SK-N-SH (cell line): ENCODE measurements around the gene VWA3B.

Experiments used
- MXI1 ChIP-seq: IDR thresholded peaks from 2 replicates; pipeline ENCODE4 v1.6.1; 2012; ENCODE audit warnings: mild to moderate bottlenecking, low read depth, low read length, improper control_type of control experiment
- POLR2AphosphoS5 ChIP-seq: IDR thresholded peaks from 2 replicates; pipeline ENCODE4 v1.6.1; 2012; ENCODE audit warnings: low read depth, low read length
- RFX5 ChIP-seq: IDR thresholded peaks from 2 replicates; pipeline ENCODE4 v1.6.1; 2012; ENCODE audit warnings: mild to moderate bottlenecking, improper control_type of control experiment, low read length
- SMC3 ChIP-seq: IDR thresholded peaks from 2 replicates; pipeline ENCODE4 v1.6.1; 2012; ENCODE audit warnings: low read depth, low read length, improper control_type of control experiment
- TAF1 ChIP-seq: IDR thresholded peaks from 2 replicates; pipeline ENCODE4 v1.6.1; 2012; ENCODE audit warnings: low read depth, mild to moderate bottlenecking, low read length, moderate library complexity, borderline replicate concordance
- TEAD4 ChIP-seq: IDR thresholded peaks from 2 replicates; pipeline ENCODE4 v1.4.0; 2012; ENCODE audit warnings: mild to moderate bottlenecking, borderline replicate concordance; ENCODE audit not compliant: insufficient read depth
- TF ChIP-seq, protein P1 (sequence below): fragments of 200-600 bp; sonication (generic); IDR thresholded peaks from 2 replicates; pipeline ENCODE4 v1.6.1; 2017; ENCODE audit warnings: antibody characterized with exemption, mild to moderate bottlenecking, moderate library complexity
- TF ChIP-seq, protein P2 (sequence below): IDR thresholded peaks from 2 replicates; pipeline ENCODE4 v1.4.0; 2012; ENCODE audit warnings: low read depth, borderline replicate concordance

- TF ChIP-seq POLR2AphosphoS5 (no peak), MXI1 (no peak), RFX5 (no peak), TEAD4 (no peak), SMC3 (no peak), TAF1 (no peak)
- TF ChIP-seq, protein P1, sequence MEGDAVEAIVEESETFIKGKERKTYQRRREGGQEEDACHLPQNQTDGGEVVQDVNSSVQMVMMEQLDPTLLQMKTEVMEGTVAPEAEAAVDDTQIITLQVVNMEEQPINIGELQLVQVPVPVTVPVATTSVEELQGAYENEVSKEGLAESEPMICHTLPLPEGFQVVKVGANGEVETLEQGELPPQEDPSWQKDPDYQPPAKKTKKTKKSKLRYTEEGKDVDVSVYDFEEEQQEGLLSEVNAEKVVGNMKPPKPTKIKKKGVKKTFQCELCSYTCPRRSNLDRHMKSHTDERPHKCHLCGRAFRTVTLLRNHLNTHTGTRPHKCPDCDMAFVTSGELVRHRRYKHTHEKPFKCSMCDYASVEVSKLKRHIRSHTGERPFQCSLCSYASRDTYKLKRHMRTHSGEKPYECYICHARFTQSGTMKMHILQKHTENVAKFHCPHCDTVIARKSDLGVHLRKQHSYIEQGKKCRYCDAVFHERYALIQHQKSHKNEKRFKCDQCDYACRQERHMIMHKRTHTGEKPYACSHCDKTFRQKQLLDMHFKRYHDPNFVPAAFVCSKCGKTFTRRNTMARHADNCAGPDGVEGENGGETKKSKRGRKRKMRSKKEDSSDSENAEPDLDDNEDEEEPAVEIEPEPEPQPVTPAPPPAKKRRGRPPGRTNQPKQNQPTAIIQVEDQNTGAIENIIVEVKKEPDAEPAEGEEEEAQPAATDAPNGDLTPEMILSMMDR = no peak
- TF ChIP-seq, protein P2, sequence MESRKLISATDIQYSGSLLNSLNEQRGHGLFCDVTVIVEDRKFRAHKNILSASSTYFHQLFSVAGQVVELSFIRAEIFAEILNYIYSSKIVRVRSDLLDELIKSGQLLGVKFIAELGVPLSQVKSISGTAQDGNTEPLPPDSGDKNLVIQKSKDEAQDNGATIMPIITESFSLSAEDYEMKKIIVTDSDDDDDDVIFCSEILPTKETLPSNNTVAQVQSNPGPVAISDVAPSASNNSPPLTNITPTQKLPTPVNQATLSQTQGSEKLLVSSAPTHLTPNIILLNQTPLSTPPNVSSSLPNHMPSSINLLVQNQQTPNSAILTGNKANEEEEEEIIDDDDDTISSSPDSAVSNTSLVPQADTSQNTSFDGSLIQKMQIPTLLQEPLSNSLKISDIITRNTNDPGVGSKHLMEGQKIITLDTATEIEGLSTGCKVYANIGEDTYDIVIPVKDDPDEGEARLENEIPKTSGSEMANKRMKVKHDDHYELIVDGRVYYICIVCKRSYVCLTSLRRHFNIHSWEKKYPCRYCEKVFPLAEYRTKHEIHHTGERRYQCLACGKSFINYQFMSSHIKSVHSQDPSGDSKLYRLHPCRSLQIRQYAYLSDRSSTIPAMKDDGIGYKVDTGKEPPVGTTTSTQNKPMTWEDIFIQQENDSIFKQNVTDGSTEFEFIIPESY = no peak
Measured at GRCh38 chr2:98280376-98281102, 193.6 kb downstream of the VWA3B start.
